A673 (cell line): Measurements from ENCODE around the gene KIF3A. TPM values are rescaled to one million over a fixed set of nuclear protein-coding genes. Genes with fewer than 3 reads are reported as not detected.

Source experiments
- BruUV-seq: library from RNA; stranded (reverse); fragments of 400-500 nt; replicated peaks from 2 replicates; lab custom pipeline; 2021; lab: Mats Ljungman, UMichigan
- CTCF ChIA-PET: fragments of 300-600 bp; sonication (Branson Sonifier 250); formaldehyde crosslinking; loops from one replicate; lab custom pipeline; 2022; ENCODE audit warnings: antibody characterized with exemption; lab: Charles Lee
- POLR2A ChIA-PET: fragments of 300-600 bp; sonication (Branson Sonifier 250); formaldehyde crosslinking; loops from one replicate; lab custom pipeline; 2022; ENCODE audit warnings: antibody characterized with exemption; ENCODE audit not compliant: low non-redundant PET; lab: Charles Lee
- DNase-seq: peaks from one replicate; pipeline ENCODE4 v3.0.0-alpha.2; 2015; ENCODE audit warnings: low spot score
- H3K27ac ChIP-seq: fragments of 200-600 bp; sonication (generic); 2 replicates; pipeline ENCODE4 v1.5.1; 2016; ENCODE audit warnings: mixed run types, low read depth, mild to moderate bottlenecking, mixed read lengths, antibody characterized with exemption, low read length; ENCODE audit not compliant: poor library complexity, severe bottlenecking
- H3K27me3 ChIP-seq: fragments of 200-600 bp; sonication (generic); replicated peaks from 2 replicates; pipeline ENCODE4 v1.6.1; 2017; ENCODE audit warnings: mixed run types, low read depth, mild to moderate bottlenecking, mixed read lengths, antibody characterized with exemption, low read length; ENCODE audit not compliant: insufficient read depth, poor library complexity
- H3K36me3 ChIP-seq: fragments of 200-600 bp; sonication (generic); 2 replicates; pipeline ENCODE4 v1.6.1; 2016; ENCODE audit warnings: mixed run types, mild to moderate bottlenecking, mixed read lengths, antibody characterized with exemption, low read length; ENCODE audit not compliant: insufficient read depth, poor library complexity, severe bottlenecking
- H3K4me1 ChIP-seq: fragments of 200-600 bp; sonication (generic); 2 replicates; pipeline ENCODE4 v1.6.1; 2017; ENCODE audit warnings: mixed run types, mild to moderate bottlenecking, mixed read lengths, antibody characterized with exemption, low read length; ENCODE audit not compliant: insufficient read depth, poor library complexity, severe bottlenecking
- H3K4me3 ChIP-seq: fragments of 200-600 bp; sonication (generic); 2 replicates; pipeline ENCODE4 v1.5.1; 2016; ENCODE audit warnings: low read depth, mixed run types, mild to moderate bottlenecking, mixed read lengths, low read length; ENCODE audit not compliant: poor library complexity, severe bottlenecking
- H3K9me3 ChIP-seq: fragments of 200-600 bp; sonication (generic); 2 replicates; pipeline ENCODE4 v1.6.1; 2016; ENCODE audit warnings: mixed run types, low read depth, mild to moderate bottlenecking, mixed read lengths, antibody characterized with exemption, low read length; ENCODE audit not compliant: poor library complexity, severe bottlenecking
- EZH2 ChIP-seq: fragments of 200-600 bp; sonication (generic); IDR thresholded peaks from 2 replicates; pipeline ENCODE4 v1.6.1; 2017; ENCODE audit warnings: borderline replicate concordance, low read depth, mild to moderate bottlenecking, mixed read lengths, antibody characterized with exemption, low read length; ENCODE audit not compliant: poor library complexity, severe bottlenecking
- intact Hi-C: fragments of 100-400 bp; cut with micrococcal nuclease; formaldehyde crosslinking; loops from one replicate; pipeline ENCODE4 v1.10.0; 2022; ENCODE audit not compliant: unreplicated experiment
- total RNA-seq: library from RNA; stranded (reverse); gene quantifications from 2 replicates; pipeline ENCODE4 v1.2.3, GENCODE V29; 2021
- TF ChIP-seq, protein P1 (sequence below): fragments of 300-800, 200-600 bp; sonication (generic); conservative IDR thresholded peaks from 2 replicates; pipeline ENCODE4 v1.5.1; 2017; ENCODE audit warnings: low read depth, mild to moderate bottlenecking, antibody characterized with exemption, low read length, moderate library complexity, mixed read lengths

Gene KIF3A
- total RNA-seq, 1 experiment from 2014 or later: 19.1 TPM

- BruUV-seq: no TSS peak
- POLR2A ChIA-PET: interaction anchor here (0.6 kb wide), 1 partner anchor 109 kb away, joined by 4 read pairs; no protein-coding TSS in a partner anchor
These were observed 61.2 kb downstream of the KIF3A start for GRCh38 chr5:132675936-132676689.

DNA sequence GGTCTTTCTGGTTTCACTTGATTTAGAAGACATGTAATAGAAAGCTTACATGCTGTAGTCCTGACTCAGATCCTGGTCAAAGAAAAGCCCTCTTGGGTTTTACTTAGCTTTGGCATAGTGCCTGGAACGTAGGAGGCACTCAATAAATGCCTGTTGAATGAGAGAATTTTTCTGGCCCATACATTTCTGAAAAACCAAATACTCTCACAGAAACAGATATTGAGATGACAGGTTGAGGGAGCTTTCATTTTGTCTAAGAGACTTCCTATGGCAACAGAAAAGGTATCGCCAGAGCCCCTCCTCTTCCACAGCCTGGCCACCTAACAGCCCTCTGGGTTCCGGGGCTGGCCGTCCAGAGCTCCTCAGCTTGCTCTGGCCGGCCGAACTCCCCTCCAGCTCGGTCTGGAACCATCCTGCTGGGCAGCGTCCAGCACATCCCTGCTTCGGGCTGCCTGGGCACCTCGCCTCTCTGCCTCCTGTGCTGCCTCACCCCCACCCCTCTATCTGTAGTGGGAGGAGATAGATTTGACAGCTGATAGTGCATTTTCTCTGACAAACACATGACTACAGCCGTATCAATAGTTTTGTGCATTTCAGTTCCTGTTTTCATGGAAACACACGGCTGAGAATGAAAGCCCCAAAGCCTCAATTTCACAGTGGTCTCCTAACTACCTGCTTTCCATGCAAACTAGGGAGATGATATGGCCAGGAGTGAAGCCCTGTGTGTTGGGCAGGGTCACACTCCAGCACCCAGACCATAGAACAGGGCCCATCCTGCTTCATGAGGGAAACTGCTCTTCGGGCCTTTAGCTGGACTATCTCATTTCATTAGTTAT is 62.5 kb downstream of the KIF3A start:
- CTCF ChIA-PET: interaction anchor here (0.6 kb wide), 1 partner anchor 169 kb away, joined by 4 read pairs; no protein-coding TSS in a partner anchor
- TF ChIP-seq, protein P1, sequence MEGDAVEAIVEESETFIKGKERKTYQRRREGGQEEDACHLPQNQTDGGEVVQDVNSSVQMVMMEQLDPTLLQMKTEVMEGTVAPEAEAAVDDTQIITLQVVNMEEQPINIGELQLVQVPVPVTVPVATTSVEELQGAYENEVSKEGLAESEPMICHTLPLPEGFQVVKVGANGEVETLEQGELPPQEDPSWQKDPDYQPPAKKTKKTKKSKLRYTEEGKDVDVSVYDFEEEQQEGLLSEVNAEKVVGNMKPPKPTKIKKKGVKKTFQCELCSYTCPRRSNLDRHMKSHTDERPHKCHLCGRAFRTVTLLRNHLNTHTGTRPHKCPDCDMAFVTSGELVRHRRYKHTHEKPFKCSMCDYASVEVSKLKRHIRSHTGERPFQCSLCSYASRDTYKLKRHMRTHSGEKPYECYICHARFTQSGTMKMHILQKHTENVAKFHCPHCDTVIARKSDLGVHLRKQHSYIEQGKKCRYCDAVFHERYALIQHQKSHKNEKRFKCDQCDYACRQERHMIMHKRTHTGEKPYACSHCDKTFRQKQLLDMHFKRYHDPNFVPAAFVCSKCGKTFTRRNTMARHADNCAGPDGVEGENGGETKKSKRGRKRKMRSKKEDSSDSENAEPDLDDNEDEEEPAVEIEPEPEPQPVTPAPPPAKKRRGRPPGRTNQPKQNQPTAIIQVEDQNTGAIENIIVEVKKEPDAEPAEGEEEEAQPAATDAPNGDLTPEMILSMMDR: no peak
- POLR2A ChIA-PET: no interaction called here
- BruUV-seq: no TSS peak
- H3K27me3 ChIP-seq: no peaks in the 10 kb centered on the region
- no peak overlapping the region for H3K27ac ChIP-seq
- no peaks in the 10 kb centered on the region for H3K9me3 ChIP-seq
- no peaks in the 10 kb centered on the region for H3K4me1 ChIP-seq
- H3K36me3 ChIP-seq: no peaks in the 10 kb centered on the region
- intact Hi-C loops: no loop called here
- peak; percentile 70 for DNase-seq
- H3K4me3 ChIP-seq: no peak overlapping the region

More at GRCh38 chr5:132675936-132676689, 61.2 kb downstream of the KIF3A start:
- intact Hi-C loops: no loop called here
- Histone ChIP-seq H3K4me3 (no peak overlapping the region), H3K36me3 (no peaks in the 10 kb centered on the region), H3K27me3 (no peaks in the 10 kb centered on the region), H3K4me1 (no peaks in the 10 kb centered on the region), H3K27ac (no peak overlapping the region), H3K9me3 (no peaks in the 10 kb centered on the region)
- TF ChIP-seq EZH2: no peak
- TF ChIP-seq, protein P1: no peak
- CTCF ChIA-PET: no interaction called here
- no peak for DNase-seq

DNA sequence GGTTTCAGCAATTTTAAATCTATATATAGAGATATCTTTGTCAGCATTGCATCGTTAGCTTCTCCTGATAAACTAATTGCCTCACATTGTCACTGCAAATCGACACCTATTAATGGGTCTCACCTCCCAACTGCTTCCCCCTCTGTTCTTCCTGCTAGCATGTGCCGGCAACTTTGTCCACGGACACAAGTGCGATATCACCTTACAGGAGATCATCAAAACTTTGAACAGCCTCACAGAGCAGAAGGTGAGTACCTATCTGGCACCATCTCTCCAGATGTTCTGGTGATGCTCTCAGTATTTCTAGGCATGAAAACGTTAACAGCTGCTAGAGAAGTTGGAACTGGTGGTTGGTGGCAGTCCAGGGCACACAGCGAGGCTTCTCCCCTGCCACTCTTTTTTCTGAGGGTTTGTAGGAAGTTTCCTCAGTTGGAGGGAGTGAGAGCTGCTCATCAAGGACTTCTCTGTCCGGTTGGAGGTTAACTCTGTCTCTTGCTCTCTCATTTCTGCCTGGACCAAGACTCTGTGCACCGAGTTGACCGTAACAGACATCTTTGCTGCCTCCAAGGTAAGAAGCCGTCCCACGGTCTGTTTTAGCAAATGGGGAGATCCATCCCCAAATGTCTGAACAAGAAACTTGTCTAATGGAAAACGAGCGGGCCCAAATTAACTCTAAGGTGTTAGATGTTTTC is 63.3 kb downstream of the KIF3A start, which contains the start of gene IL4:
TSS of gene IL4 (plus strand) at position 51 of the 692 bp plus-strand sequence. CDS start at position 113, 62 bp downstream.
- CTCF ChIA-PET: interaction anchor here (0.6 kb wide), 1 partner anchor 168 kb away, joined by 4 read pairs; no protein-coding TSS in a partner anchor
- DNase-seq: no peak
- intact Hi-C loops: no loop called here
- H3K9me3 ChIP-seq: no peaks in the 10 kb centered on the region
- BruUV-seq: no TSS peak
- H3K4me3 ChIP-seq: no peak within 1 kb of the TSS
- TF ChIP-seq, protein P1: no peak
- TF ChIP-seq EZH2: no peak
- POLR2A ChIA-PET: no interaction called here
- H3K4me1 ChIP-seq: no peaks in the 10 kb centered on the region
- H3K27me3 ChIP-seq: no peaks in the 10 kb centered on the region
- H3K27ac ChIP-seq: no peak within 1 kb of the TSS
- H3K36me3 ChIP-seq: no peaks in the 10 kb centered on the region
